GM23338 (cell line): ENCODE measurements around the gene MXRA7. TPM values are rescaled to one million over a fixed set of nuclear protein-coding genes. Genes with fewer than 3 reads are reported as not detected.

Experiments
- ATAC-seq: fragments of 200-7000 bp; cut with Tn5 transposase; 3 replicates; pipeline ENCODE4 v1.9.1; 2020
- DNase-seq: peaks from one replicate; pipeline ENCODE4 v3.0.0-alpha.2; 2015; ENCODE audit warnings: low spot score
- H2AFZ ChIP-seq: fragments of 200-600 bp; sonication (generic); 2 replicates; pipeline ENCODE4 v1.8.0; 2016; ENCODE audit warnings: antibody characterized with exemption, mild to moderate bottlenecking, moderate library complexity
- H3F3A ChIP-seq: fragments of 200-600 bp; sonication (generic); replicated peaks from 2 replicates; pipeline ENCODE4 v1.8.0; 2017; ENCODE audit warnings: antibody characterized with exemption, mixed run types, low read depth
- H3K27ac ChIP-seq: fragments of 200-600 bp; sonication (generic); 2 replicates; pipeline ENCODE4 v1.6.1; 2016; ENCODE audit warnings: low read depth
- H3K27me3 ChIP-seq: fragments of 200-600 bp; sonication (generic); 2 replicates; pipeline ENCODE4 v1.8.0; 2016; ENCODE audit warnings: mild to moderate bottlenecking, mixed run types, moderate library complexity; ENCODE audit not compliant: insufficient read depth
- H3K36me3 ChIP-seq: fragments of 200-600 bp; sonication (generic); 2 replicates; pipeline ENCODE4 v1.8.0; 2016; ENCODE audit warnings: mild to moderate bottlenecking; ENCODE audit not compliant: insufficient read depth
- H3K4me1 ChIP-seq: fragments of 200-600 bp; sonication (generic); 2 replicates; pipeline ENCODE4 v1.8.0; 2016; ENCODE audit warnings: mild to moderate bottlenecking, moderate library complexity; ENCODE audit not compliant: insufficient read depth
- H3K4me2 ChIP-seq: fragments of 200-600 bp; sonication (generic); 2 replicates; pipeline ENCODE4 v1.7.1; 2017; ENCODE audit warnings: mixed run types
- H3K4me3 ChIP-seq: fragments of 200-600 bp; sonication (generic); 2 replicates; pipeline ENCODE4 v1.6.1; 2016; ENCODE audit warnings: mixed run types
- H3K79me2 ChIP-seq: fragments of 200-600 bp; sonication (generic); replicated peaks from 2 replicates; pipeline ENCODE4 v1.8.0; 2017; ENCODE audit warnings: mild to moderate bottlenecking; ENCODE audit not compliant: insufficient read depth
- H3K9me2 ChIP-seq: fragments of 200-600 bp; sonication (generic); 2 replicates; pipeline ENCODE4 v1.8.0; 2017; ENCODE audit not compliant: insufficient read depth
- H4K20me1 ChIP-seq: fragments of 200-600 bp; sonication (generic); replicated peaks from 2 replicates; pipeline ENCODE4 v1.8.0; 2017; ENCODE audit warnings: mild to moderate bottlenecking; ENCODE audit not compliant: insufficient read depth
- H3K27ac Mint-ChIP-seq: 2 replicates; pipeline ENCODE4 v1.8.0; 2020; ENCODE audit warnings: inconsistent platforms, mild to moderate bottlenecking, moderate library complexity, mixed read lengths
- H3K27me3 Mint-ChIP-seq: 3 replicates; pipeline ENCODE4 v1.8.0; 2022; ENCODE audit warnings: low read depth, mild to moderate bottlenecking, moderate library complexity, mixed read lengths, inconsistent platforms; ENCODE audit not compliant: insufficient read depth, poor library complexity
- H3K36me3 Mint-ChIP-seq: 3 replicates; pipeline ENCODE4 v1.8.0; 2021; ENCODE audit warnings: low read depth, mild to moderate bottlenecking, inconsistent platforms, moderate library complexity, mixed read lengths
- H3K4me1 Mint-ChIP-seq: 3 replicates; pipeline ENCODE4 v1.8.0; 2020; ENCODE audit warnings: mild to moderate bottlenecking, inconsistent platforms, mixed read lengths
- H3K4me3 Mint-ChIP-seq: 3 replicates; pipeline ENCODE4 v1.8.0; 2021; ENCODE audit warnings: moderate library complexity, mild to moderate bottlenecking, inconsistent platforms, mixed read lengths
- H3K9me3 Mint-ChIP-seq: 3 replicates; pipeline ENCODE4 v1.8.0; 2020; ENCODE audit warnings: moderate library complexity, mild to moderate bottlenecking, inconsistent platforms, mixed read lengths
- CREB1 ChIP-seq: fragments of 250-450 bp; sonication (Bioruptor Pico); IDR thresholded peaks from 2 replicates; pipeline ENCODE4 v1.5.0; 2020; ENCODE audit warnings: low read depth, mild to moderate bottlenecking, moderate library complexity
- CTCF ChIP-seq, 2 experiments: fragments of 200-600 bp in 1 of 2; sonication (generic) in 1 of 2; conservative IDR thresholded peaks; 2 replicates each; pipeline versions ENCODE4 v1.5.1 to v1.6.1; 2016 to 2017; ENCODE audit warnings: antibody characterized with exemption in 2 of 2, low read depth in 2 of 2, mild to moderate bottlenecking in 2 of 2, moderate library complexity in 1 of 2
- ETS1 ChIP-seq: IDR thresholded peaks from 2 replicates; pipeline ENCODE4 v1.6.1; 2016; ENCODE audit warnings: antibody characterized with exemption
- EZH2phosphoT487 ChIP-seq: fragments of 200-600 bp; sonication (generic); IDR thresholded peaks from one replicate; pipeline ENCODE4 v1.8.1; 2018; ENCODE audit warnings: antibody characterized with exemption; ENCODE audit not compliant: unreplicated experiment
- JUNB ChIP-seq: IDR thresholded peaks from one replicate; pipeline ENCODE4 v1.6.1; 2016; ENCODE audit warnings: antibody characterized with exemption; ENCODE audit not compliant: unreplicated experiment
- NANOG ChIP-seq: IDR thresholded peaks from 2 replicates; pipeline ENCODE4 v1.6.1; 2016; ENCODE audit warnings: antibody characterized with exemption, borderline replicate concordance
- POLR2AphosphoS5 ChIP-seq: IDR thresholded peaks from 2 replicates; pipeline ENCODE4 v1.6.1; 2016; ENCODE audit warnings: antibody characterized with exemption, low read depth
- REST ChIP-seq: IDR thresholded peaks from one replicate; pipeline ENCODE4 v1.6.1; 2018; ENCODE audit warnings: antibody characterized with exemption; ENCODE audit not compliant: unreplicated experiment
- STAT1 ChIP-seq: IDR thresholded peaks from one replicate; pipeline ENCODE4 v1.6.1; 2016; ENCODE audit warnings: antibody characterized with exemption; ENCODE audit not compliant: unreplicated experiment
- ZNF114 ChIP-seq: fragments of 250-450 bp; sonication (Bioruptor Pico); IDR thresholded peaks from 2 replicates; pipeline ENCODE4 v1.5.0; 2020; ENCODE audit warnings: mild to moderate bottlenecking, moderate library complexity
- ZNF331 ChIP-seq: fragments of 250-450 bp; sonication (Bioruptor Pico); IDR thresholded peaks from 2 replicates; pipeline ENCODE4 v1.5.0; 2020; ENCODE audit warnings: low read depth, mild to moderate bottlenecking, moderate library complexity
- ZNF462 ChIP-seq: fragments of 250-450 bp; sonication (Bioruptor Pico); IDR thresholded peaks from 2 replicates; pipeline ENCODE4 v1.5.0; 2020; ENCODE audit warnings: mild to moderate bottlenecking, moderate library complexity
- polyA plus RNA-seq: library from polyadenylated mRNA; unstranded; fragments of >200 nt; fragmentation: Nextera tagmentation; extraction: Ambion mirVana; gene quantifications from 2 replicates; pipeline ENCODE4 v1.2.1, GENCODE V29; 2016
- total RNA-seq: library from RNA; depleted of rRNA; stranded (reverse); fragments of >200 nt; shearing (Covaris generic); gene quantifications from 2 replicates; pipeline ENCODE4 v1.2.3, GENCODE V29; 2014

Gene MXRA7
- total and polyA plus RNA-seq, 2 experiments from 2014 or later: 12.1 to 46.6 TPM

GRCh38 chr17:76674600-76674999, 36.2 kb downstream of the MXRA7 start:
- H3K27me3 ChIP-seq: no peaks in the 10 kb centered on the region
- Mint-ChIP-seq H3K27ac (no peak overlapping the region), H3K4me1 (peaks cover 14% of the 10 kb centered on the region), H3K9me3 (no peaks in the 10 kb centered on the region), H3K27me3 (peaks cover 10% of the 10 kb centered on the region), H3K4me3 (no peak overlapping the region), H3K36me3 (no peaks in the 10 kb centered on the region)
- no peak overlapping the region for H3K4me3 ChIP-seq
- 0 out of 2 replicates have a peak, but pooled peaks cover 12% of the 10 kb centered on the region for H3F3A ChIP-seq
- TF ChIP-seq ETS1: no peak
- no peak for TF ChIP-seq POLR2AphosphoS5
- TF ChIP-seq REST: no peak
- TF ChIP-seq CTCF (conservative IDR thresholded peaks at IDR 0.05; ENCODE audit: low read depth in 2 of 2): no peak
- no peak for TF ChIP-seq ZNF114 (CRISPR knock-in tag)
- TF ChIP-seq NANOG: no peak
- TF ChIP-seq CREB1 (CRISPR knock-in tag): no peak
- TF ChIP-seq STAT1: no peak
- TF ChIP-seq EZH2phosphoT487: no peak
- no peak for TF ChIP-seq ZNF331 (CRISPR knock-in tag)
- TF ChIP-seq JUNB: no peak
- no peak for TF ChIP-seq ZNF462 (CRISPR knock-in tag)
- no peak overlapping the region for H3K27ac ChIP-seq
- H2AFZ ChIP-seq: no peak overlapping the region
- H3K4me2 ChIP-seq: no peak overlapping the region
- H3K36me3 ChIP-seq: no peaks in the 10 kb centered on the region
- ATAC-seq: no peak
- peaks cover 2% of the 10 kb centered on the region; the same call in 1 of the 2 replicates for H3K9me2 ChIP-seq
- peaks cover 11% of the 10 kb centered on the region for H3K4me1 ChIP-seq
- no peaks in the 10 kb centered on the region for H3K79me2 ChIP-seq
- DNase-seq: no peak
- H4K20me1 ChIP-seq: no peaks in the 10 kb centered on the region
